BE2C (cell line): Measurements from ENCODE around the gene TRABD2B.

Experiments
- DNase-seq: peaks from one replicate; pipeline ENCODE4 v3.0.0-alpha.2; 2020
- H3K27me3 ChIP-seq: fragments of 250-450 bp; sonication (Bioruptor Pico); 2 replicates; pipeline ENCODE4 v1.5.1; 2020; ENCODE audit warnings: mild to moderate bottlenecking
- H3K36me3 ChIP-seq: fragments of 250-450 bp; sonication (Bioruptor Pico); 2 replicates; pipeline ENCODE4 v1.5.1; 2020; ENCODE audit warnings: mild to moderate bottlenecking
- H3K4me1 ChIP-seq: fragments of 250-450 bp; sonication (Bioruptor Pico); 2 replicates; pipeline ENCODE4 v1.5.1; 2020
- H3K4me3 ChIP-seq: 2 replicates; pipeline ENCODE4 v1.5.1; 2011; ENCODE audit warnings: low read depth, low read length
- H3K9me3 ChIP-seq: fragments of 250-450 bp; sonication (Bioruptor Pico); 2 replicates; pipeline ENCODE4 v1.5.1; 2020
- TF ChIP-seq, protein P1 (sequence below): IDR thresholded peaks from 2 replicates; pipeline ENCODE4 v1.5.1; 2012; ENCODE audit warnings: mild to moderate bottlenecking, low read depth, low read length

TRABD2B gene

DNA sequence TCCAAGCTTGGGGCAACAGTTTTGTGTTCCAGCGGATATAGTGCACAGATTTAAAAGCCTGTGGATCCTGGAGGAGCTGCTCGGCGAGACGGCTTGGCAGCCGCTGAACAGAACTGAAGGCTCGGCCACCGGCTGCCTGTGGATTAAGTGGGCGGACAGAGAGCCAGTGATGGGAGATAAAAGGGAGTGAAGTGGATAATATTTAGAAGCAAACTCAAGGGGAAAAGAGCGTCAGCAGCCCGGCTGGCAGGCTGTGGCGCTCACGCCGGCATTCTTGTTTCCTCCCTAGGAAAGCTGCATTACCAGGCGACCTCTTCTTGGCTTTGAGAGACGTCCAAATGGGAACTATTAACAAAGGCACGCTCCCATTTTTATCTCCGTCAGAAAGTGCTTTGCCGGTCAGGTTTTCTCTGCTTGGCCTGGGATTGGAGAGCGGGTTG, 10.4 kb downstream of the TRABD2B start:
- TF ChIP-seq, protein P1, sequence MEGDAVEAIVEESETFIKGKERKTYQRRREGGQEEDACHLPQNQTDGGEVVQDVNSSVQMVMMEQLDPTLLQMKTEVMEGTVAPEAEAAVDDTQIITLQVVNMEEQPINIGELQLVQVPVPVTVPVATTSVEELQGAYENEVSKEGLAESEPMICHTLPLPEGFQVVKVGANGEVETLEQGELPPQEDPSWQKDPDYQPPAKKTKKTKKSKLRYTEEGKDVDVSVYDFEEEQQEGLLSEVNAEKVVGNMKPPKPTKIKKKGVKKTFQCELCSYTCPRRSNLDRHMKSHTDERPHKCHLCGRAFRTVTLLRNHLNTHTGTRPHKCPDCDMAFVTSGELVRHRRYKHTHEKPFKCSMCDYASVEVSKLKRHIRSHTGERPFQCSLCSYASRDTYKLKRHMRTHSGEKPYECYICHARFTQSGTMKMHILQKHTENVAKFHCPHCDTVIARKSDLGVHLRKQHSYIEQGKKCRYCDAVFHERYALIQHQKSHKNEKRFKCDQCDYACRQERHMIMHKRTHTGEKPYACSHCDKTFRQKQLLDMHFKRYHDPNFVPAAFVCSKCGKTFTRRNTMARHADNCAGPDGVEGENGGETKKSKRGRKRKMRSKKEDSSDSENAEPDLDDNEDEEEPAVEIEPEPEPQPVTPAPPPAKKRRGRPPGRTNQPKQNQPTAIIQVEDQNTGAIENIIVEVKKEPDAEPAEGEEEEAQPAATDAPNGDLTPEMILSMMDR, result no peak
- Histone ChIP-seq H3K27me3 (no peaks in the 10 kb centered on the region), H3K4me1 (no peaks in the 10 kb centered on the region), H3K9me3 (no peaks in the 10 kb centered on the region), H3K36me3 (no peaks in the 10 kb centered on the region), H3K4me3 (no peak overlapping the region)
- no peak for DNase-seq

DNA sequence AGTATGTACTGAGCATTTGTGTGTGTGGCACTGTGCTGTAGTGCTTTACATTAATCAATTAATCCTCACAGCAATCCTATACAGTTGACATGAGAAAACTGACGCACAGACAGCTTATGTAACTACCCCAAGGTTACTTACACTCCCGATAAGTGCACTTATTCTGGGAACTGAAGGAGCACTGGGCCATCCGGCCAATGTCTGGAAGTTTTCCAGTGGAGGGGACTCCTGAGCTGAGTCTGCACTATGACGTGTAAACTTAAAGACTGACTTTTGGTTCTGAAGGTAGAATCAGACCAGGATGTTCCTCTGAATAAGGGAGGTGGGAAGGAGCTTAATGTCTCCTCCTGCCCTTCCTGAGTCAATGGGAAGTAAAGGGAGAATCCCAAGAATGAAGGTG, 12.2 kb downstream of the TRABD2B start:
- Histone ChIP-seq H3K4me3 (no peak overlapping the region), H3K9me3 (no peaks in the 10 kb centered on the region), H3K27me3 (no peaks in the 10 kb centered on the region), H3K4me1 (no peaks in the 10 kb centered on the region), H3K36me3 (no peaks in the 10 kb centered on the region)
- DNase-seq, result no peak
- TF ChIP-seq, protein P1, result no peak

GRCh38 chr1:47984175-47984789, 12.9 kb downstream of the TRABD2B start:
- H3K4me1 ChIP-seq, result no peaks in the 10 kb centered on the region
- H3K9me3 ChIP-seq, result no peaks in the 10 kb centered on the region
- no peaks in the 10 kb centered on the region for H3K27me3 ChIP-seq
- no peaks in the 10 kb centered on the region for H3K36me3 ChIP-seq
- TF ChIP-seq, protein P1, result no peak
- DNase-seq, result no peak
- no peak overlapping the region for H3K4me3 ChIP-seq

- H3K9me3 ChIP-seq, result no peaks in the 10 kb centered on the region
- H3K27me3 ChIP-seq, result no peaks in the 10 kb centered on the region
- TF ChIP-seq, protein P1, result no peak
- H3K4me1 ChIP-seq, result no peaks in the 10 kb centered on the region
- DNase-seq, result no peak
- H3K36me3 ChIP-seq, result no peaks in the 10 kb centered on the region
- H3K4me3 ChIP-seq, result no peak overlapping the region
Measured at GRCh38 chr1:47983691-47984090, 13.5 kb downstream of the TRABD2B start.

- TF ChIP-seq, protein P1, result no peak
- H3K27me3 ChIP-seq, result no peaks in the 10 kb centered on the region
- H3K4me1 ChIP-seq, result no peaks in the 10 kb centered on the region
- DNase-seq, result no peak
- no peaks in the 10 kb centered on the region for H3K36me3 ChIP-seq
- H3K9me3 ChIP-seq, result no peaks in the 10 kb centered on the region
- H3K4me3 ChIP-seq, result no peak overlapping the region
Measured at GRCh38 chr1:47981667-47982350, 15.4 kb downstream of the TRABD2B start.

DNA sequence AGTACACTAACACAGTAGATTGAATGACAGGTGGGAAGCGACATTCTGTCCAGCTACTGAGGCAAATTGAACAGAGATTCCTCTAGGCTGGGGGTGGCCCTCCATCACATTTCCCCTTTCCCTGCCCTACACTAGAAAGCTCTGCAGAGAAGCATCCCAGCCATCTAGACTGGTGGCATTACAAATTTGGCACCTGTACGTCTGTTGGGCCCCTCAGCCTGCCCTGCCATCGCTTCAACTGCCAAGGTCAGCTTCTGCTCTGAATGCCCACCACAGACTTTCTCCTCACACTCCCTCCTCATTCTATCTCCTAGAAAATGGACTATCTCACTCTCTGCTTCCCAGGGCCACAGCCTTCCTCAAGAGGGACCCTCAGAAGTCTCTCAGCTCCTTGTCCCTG, 16.7 kb downstream of the TRABD2B start:
- Histone ChIP-seq H3K36me3 (no peaks in the 10 kb centered on the region), H3K4me1 (no peaks in the 10 kb centered on the region), H3K4me3 (no peak overlapping the region), H3K27me3 (no peaks in the 10 kb centered on the region), H3K9me3 (no peaks in the 10 kb centered on the region)
- DNase-seq, result no peak
- TF ChIP-seq, protein P1, result no peak
